ENCODE measurements around the gene PCDHB8. TPM values are rescaled to one million over a fixed set of nuclear protein-coding genes. Genes with fewer than 3 reads are reported as not detected.
"Not testable (repeated sequence)": the region's sequence is repeated elsewhere in the genome, so short reads cannot be mapped to it uniquely, and the experiment has no call there.

The PCDHB8 gene
- total RNA-seq, 4 donors from 2014 or later, result 0.44 to 0.63 (median 0.53) TPM

- DNase-seq (ENCODE audit: low spot score) (no peak), ATAC-seq (ENCODE audit: low FRiP score) (no peak)
- TF ChIP-seq, protein P1, sequence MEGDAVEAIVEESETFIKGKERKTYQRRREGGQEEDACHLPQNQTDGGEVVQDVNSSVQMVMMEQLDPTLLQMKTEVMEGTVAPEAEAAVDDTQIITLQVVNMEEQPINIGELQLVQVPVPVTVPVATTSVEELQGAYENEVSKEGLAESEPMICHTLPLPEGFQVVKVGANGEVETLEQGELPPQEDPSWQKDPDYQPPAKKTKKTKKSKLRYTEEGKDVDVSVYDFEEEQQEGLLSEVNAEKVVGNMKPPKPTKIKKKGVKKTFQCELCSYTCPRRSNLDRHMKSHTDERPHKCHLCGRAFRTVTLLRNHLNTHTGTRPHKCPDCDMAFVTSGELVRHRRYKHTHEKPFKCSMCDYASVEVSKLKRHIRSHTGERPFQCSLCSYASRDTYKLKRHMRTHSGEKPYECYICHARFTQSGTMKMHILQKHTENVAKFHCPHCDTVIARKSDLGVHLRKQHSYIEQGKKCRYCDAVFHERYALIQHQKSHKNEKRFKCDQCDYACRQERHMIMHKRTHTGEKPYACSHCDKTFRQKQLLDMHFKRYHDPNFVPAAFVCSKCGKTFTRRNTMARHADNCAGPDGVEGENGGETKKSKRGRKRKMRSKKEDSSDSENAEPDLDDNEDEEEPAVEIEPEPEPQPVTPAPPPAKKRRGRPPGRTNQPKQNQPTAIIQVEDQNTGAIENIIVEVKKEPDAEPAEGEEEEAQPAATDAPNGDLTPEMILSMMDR (IDR thresholded peaks at IDR 0.05), result no peak
These were observed 21.8 kb upstream of the PCDHB8 start for GRCh38 chr5:141155540-141156374.

- not testable (repeated sequence) for DNase-seq (ENCODE audit: low spot score)
These were observed 20.2 kb upstream of the PCDHB8 start for GRCh38 chr5:141157356-141157755.

GRCh38 chr5:141157901-141158300 is 19.7 kb upstream of the PCDHB8 start:
- ATAC-seq (ENCODE audit: low FRiP score); DNase-seq (ENCODE audit: low spot score): not testable (repeated sequence)

More at GRCh38 chr5:141157356-141157755, 20.2 kb upstream of the PCDHB8 start:
- not testable (repeated sequence) for ATAC-seq (ENCODE audit: low FRiP score)

DNA sequence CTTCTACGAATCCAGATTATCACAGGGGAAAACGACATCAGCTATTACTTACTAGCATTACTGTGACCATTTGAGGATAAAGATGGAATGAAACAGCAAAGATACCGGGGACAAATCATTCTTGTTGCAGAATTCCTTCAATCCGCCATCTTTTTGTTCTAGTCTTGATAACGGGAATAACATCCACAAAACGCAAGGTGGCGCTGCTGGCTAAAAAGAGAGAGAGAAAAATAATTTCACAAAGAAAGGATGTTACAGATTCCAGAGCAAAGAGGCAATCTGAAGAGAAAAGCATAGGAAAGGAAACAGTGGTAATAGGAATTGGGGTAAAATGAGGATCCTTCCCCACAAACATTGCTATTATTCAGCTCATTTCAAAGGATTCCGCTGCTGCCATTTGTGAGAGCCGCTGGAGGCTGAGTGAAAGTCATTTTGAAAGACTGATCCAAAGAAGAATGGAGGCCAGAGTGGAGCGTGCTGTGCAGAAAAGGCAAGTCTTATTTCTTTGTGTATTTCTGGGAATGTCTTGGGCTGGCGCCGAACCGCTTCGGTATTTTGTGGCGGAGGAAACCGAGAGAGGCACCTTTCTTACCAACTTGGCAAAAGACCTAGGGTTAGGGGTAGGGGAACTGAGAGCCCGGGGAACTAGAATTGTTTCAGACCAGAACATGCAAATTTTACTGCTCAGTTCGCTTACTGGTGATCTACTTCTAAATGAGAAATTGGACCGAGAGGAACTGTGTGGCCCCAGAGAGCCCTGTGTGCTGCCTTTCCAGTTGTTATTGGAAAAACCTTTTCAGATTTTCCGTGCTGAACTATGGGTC is 5.0 kb upstream of the PCDHB8 start, which contains the start of gene PCDHB7:
TSS of gene PCDHB7 (plus strand) at position 264 of the 824 bp plus-strand sequence. CDS start at position 456, 192 bp downstream.
- no peak for DNase-seq (ENCODE audit: low spot score)
- TF ChIP-seq, protein P1 (IDR thresholded peaks at IDR 0.05), result no peak
- no peak for ATAC-seq (ENCODE audit: low FRiP score)

- not testable (repeated sequence) for DNase-seq (ENCODE audit: low spot score); ATAC-seq (ENCODE audit: low FRiP score)
These were observed 3.1 kb upstream of the PCDHB8 start for GRCh38 chr5:141174291-141175104.

- no peak for DNase-seq (ENCODE audit: low spot score)
- TF ChIP-seq, protein P1 (IDR thresholded peaks at IDR 0.05), result no peak
- ATAC-seq (ENCODE audit: low FRiP score), result no peak
These were observed 1.7 kb upstream of the PCDHB8 start for GRCh38 chr5:141175933-141176332.

- not testable (repeated sequence) for DNase-seq (ENCODE audit: low spot score); ATAC-seq (ENCODE audit: low FRiP score)
These were observed 1.8 kb downstream of the PCDHB8 start for GRCh38 chr5:141179371-141179770.

DNA sequence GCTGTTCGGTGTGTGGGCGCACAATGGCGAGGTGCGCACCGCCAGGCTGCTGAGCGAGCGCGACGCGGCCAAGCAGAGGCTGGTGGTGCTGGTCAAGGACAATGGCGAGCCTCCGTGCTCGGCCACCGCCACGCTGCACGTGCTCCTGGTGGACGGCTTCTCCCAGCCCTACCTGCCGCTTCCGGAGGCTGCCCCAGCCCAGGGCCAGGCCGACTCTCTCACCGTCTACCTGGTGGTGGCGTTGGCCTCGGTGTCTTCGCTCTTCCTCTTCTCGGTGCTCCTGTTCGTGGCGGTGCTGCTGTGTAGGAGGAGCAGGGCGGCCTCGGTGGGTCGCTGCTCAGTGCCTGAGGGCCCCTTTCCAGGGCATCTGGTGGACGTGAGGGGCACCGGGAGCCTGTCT is 2.3 kb downstream of the PCDHB8 start:
- not testable (repeated sequence) for ATAC-seq (ENCODE audit: low FRiP score); DNase-seq (ENCODE audit: low spot score)

- no peak for ATAC-seq (ENCODE audit: low FRiP score)
- DNase-seq (ENCODE audit: low spot score), result no peak
- TF ChIP-seq, protein P1 (IDR thresholded peaks at IDR 0.05), result no peak
These were observed 2.7 kb downstream of the PCDHB8 start for GRCh38 chr5:141180313-141180712.

Measured in omental fat pad (tissue), 4 donors.